OCI-LY1 (cell line): ENCODE measurements around the gene TIMM23B.
"Not testable (repeated sequence)": the region's sequence is repeated elsewhere in the genome, so short reads cannot be mapped to it uniquely, and the experiment has no call there.

Experiments used
- H2AFZ ChIP-seq: fragments of 200-600 bp; sonication (generic), shearing (Covaris generic); 2 replicates; pipeline ENCODE4 v1.6.0; 2014; ENCODE audit warnings: antibody characterized with exemption, mild to moderate bottlenecking, low read length
- H3F3A ChIP-seq: fragments of 200-600 bp; sonication (generic), shearing (Covaris generic); 2 replicates; pipeline ENCODE4 v1.6.0; 2014; ENCODE audit warnings: mild to moderate bottlenecking, antibody characterized with exemption, low read length, moderate library complexity; ENCODE audit not compliant: insufficient read depth
- H3K27ac ChIP-seq: fragments of 200-600 bp; sonication (generic); 2 replicates; pipeline ENCODE4 v1.5.1; 2014; ENCODE audit warnings: low read length, mixed run types, mild to moderate bottlenecking, low read depth; ENCODE audit not compliant: poor library complexity, severe bottlenecking
- H3K27me3 ChIP-seq: fragments of 200-600 bp; sonication (generic); 2 replicates; pipeline ENCODE4 v1.6.0; 2014; ENCODE audit warnings: antibody characterized with exemption, mild to moderate bottlenecking, low read length, moderate library complexity; ENCODE audit not compliant: insufficient read depth
- H3K36me3 ChIP-seq: fragments of 200-600 bp; sonication (generic); 2 replicates; pipeline ENCODE4 v1.6.1; 2014; ENCODE audit warnings: mild to moderate bottlenecking, antibody characterized with exemption, low read length, moderate library complexity, mixed read lengths; ENCODE audit not compliant: insufficient read depth
- H3K4me1 ChIP-seq: fragments of 200-600 bp; sonication (generic); 2 replicates; pipeline ENCODE4 v1.5.1; 2014; ENCODE audit warnings: mild to moderate bottlenecking, low read length, moderate library complexity; ENCODE audit not compliant: insufficient read depth, severe bottlenecking
- H3K4me2 ChIP-seq: fragments of 200-600 bp; sonication (generic), shearing (Covaris generic); 2 replicates; pipeline ENCODE4 v1.6.1; 2014; ENCODE audit warnings: low read length
- H3K4me3 ChIP-seq: fragments of 200-600 bp; sonication (generic); 2 replicates; pipeline ENCODE4 v1.5.1; 2014; ENCODE audit warnings: low read length, low read depth, mild to moderate bottlenecking, mixed read lengths; ENCODE audit not compliant: poor library complexity, severe bottlenecking
- H3K79me2 ChIP-seq: fragments of 200-600 bp; shearing (Covaris generic); 2 replicates; pipeline ENCODE4 v1.6.1; 2016; ENCODE audit warnings: mixed run types, low read length, mixed read lengths; ENCODE audit not compliant: insufficient read depth
- H3K9ac ChIP-seq: fragments of 200-600 bp; sonication (generic), shearing (Covaris generic); 2 replicates; pipeline ENCODE4 v1.6.1; 2014; ENCODE audit warnings: mild to moderate bottlenecking, low read length, mixed read lengths
- H3K9me2 ChIP-seq: fragments of 200-600 bp; sonication (generic), shearing (Covaris generic); 2 replicates; pipeline ENCODE4 v1.6.1; 2014; ENCODE audit warnings: low read depth, mild to moderate bottlenecking, low read length, mixed read lengths
- H3K9me3 ChIP-seq: fragments of 200-600 bp; shearing (Covaris generic); 2 replicates; pipeline ENCODE4 v1.6.1; 2014; ENCODE audit warnings: low read length, mixed read lengths
- H4K20me1 ChIP-seq: fragments of 200-600 bp; sonication (generic), shearing (Covaris generic); 2 replicates; pipeline ENCODE4 v1.6.0; 2016; ENCODE audit warnings: mild to moderate bottlenecking, low read length; ENCODE audit not compliant: insufficient read depth

TIMM23B gene

DNA sequence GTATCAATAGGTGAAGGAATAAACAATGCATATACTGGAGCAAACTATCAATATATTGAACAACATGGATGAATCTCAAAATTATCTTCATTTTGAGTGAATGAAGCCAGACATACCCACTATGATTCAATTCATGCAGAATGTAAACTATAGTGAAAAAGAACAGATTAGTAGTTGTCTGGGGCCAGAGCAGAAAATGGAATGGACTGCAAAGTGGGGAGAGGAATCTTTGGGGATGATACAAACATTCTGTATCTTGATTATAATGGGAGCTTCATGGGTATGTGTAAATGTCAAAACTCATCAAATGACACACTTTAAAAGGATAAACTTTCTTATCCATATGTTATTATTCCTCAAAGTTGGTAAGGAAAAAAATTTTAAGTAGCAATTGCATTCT, 23.9 kb upstream of the TIMM23B start:
- H3F3A ChIP-seq, H3K4me3 ChIP-seq, H4K20me1 ChIP-seq, H3K4me2 ChIP-seq, H3K27ac ChIP-seq, H2AFZ ChIP-seq, H3K9me2 ChIP-seq, H3K27me3 ChIP-seq, H3K9me3 ChIP-seq, H3K9ac ChIP-seq, H3K4me1 ChIP-seq, H3K79me2 ChIP-seq: not testable (repeated sequence)
- peaks cover 11% of the 10 kb centered on the region; the same call in 1 of the 2 replicates for H3K36me3 ChIP-seq

DNA sequence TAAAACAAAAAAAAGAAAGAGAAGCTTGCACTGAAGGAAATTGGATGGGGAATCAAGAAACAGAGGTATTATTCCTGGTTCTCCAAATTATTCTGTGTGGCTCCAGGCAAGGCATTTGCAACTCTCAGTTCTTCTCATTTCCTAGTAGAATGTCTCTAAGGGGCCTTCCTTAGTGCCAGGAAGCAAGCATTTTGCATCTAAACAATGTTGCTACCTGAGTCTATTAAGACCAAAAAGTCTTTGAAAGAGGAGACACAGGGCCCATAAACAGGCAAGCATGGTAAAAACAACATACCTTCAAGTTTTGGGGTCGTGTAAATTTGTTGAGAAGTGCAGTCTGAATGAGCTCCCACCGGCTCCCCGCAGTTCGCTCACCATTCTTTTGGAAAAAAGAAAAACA, 19.8 kb upstream of the TIMM23B start:
- H3K9me3 ChIP-seq, H3K27ac ChIP-seq, H3K4me1 ChIP-seq, H3K4me2 ChIP-seq, H3K27me3 ChIP-seq, H3K36me3 ChIP-seq, H3F3A ChIP-seq, H3K79me2 ChIP-seq, H3K4me3 ChIP-seq, H3K9ac ChIP-seq, H4K20me1 ChIP-seq, H2AFZ ChIP-seq, H3K9me2 ChIP-seq: not testable (repeated sequence)

DNA sequence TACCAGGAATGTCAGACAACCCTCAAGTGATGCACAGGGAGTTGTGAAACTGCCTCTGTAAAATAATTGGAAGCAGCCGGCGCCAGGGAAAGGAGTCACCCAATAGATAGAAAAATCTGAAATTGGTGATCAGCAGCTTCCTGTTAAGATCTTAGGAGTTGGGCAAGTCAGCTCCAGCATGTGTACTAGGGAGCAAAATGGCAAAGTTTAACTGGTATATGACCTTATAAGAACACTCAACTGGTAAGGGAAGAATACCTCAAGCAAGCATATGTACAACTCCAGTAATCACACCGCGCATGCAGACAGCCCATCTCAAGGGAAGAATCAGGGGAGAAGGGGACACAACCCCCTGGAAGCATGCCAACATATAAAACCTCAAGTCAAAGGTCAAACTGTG, 18.3 kb upstream of the TIMM23B start:
- H3K27ac ChIP-seq, H3K9ac ChIP-seq, H3K4me2 ChIP-seq, H3K9me3 ChIP-seq, H3K36me3 ChIP-seq, H3K4me1 ChIP-seq, H3K4me3 ChIP-seq, H3K79me2 ChIP-seq, H4K20me1 ChIP-seq, H3F3A ChIP-seq, H2AFZ ChIP-seq, H3K9me2 ChIP-seq, H3K27me3 ChIP-seq: not testable (repeated sequence)

DNA sequence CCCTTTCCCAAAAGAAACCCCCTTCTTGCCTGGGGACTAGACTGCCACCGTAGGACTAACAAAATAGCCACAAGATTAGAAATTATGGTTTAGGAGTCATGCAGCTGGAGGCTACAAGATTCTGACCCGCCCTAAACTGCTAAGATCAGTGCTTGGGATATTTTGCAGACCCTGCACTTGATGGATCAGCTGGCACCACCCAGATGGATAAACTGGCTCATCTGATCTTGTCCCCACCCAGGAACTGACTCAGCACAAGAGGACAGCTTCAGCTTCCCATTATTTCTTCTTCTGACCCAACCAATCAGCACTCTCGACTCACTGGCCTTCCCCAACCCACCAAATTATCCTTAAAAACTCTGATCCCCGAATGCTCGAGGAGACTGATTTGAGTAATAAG, 10.6 kb upstream of the TIMM23B start:
- H3K9ac ChIP-seq, H2AFZ ChIP-seq, H3K4me2 ChIP-seq, H4K20me1 ChIP-seq, H3K4me3 ChIP-seq, H3F3A ChIP-seq, H3K9me2 ChIP-seq, H3K4me1 ChIP-seq, H3K36me3 ChIP-seq, H3K27ac ChIP-seq, H3K79me2 ChIP-seq, H3K27me3 ChIP-seq, H3K9me3 ChIP-seq: not testable (repeated sequence)

DNA sequence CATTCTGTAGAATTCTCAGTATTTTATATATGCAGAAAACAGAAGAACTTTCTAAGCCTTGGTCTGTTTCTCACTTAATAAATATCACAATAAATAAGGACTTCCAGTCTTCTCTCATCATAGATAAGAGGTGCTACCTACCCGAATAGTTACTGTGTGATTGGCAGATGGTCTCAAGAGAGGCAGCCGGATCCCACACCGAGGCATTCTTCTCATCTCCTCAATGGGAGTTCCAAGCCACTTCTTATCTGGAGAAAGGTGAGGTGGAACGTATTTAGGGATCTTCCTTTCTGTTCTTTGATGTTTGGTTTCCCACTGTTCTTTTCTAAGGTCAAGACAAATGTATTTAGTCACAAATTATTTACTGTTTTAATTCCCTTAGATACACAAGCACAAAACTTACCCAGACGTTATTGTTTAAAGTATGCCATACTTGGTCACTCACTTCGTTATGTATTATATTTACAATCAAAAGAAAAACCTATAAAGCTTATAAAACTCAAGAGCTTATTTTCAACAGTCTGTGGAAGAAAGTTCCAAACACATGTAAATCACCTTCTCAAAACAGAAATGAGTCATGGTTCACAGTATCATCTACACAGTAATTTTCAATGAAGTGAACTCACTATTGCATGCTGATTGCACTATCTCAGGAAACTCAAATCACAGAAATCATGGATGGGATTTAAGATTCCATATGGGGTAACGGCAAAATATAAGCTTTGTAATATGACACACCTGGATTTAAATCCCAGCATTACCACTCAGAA, 9.7 kb upstream of the TIMM23B start:
- not testable (repeated sequence) for H3K27me3 ChIP-seq

DNA sequence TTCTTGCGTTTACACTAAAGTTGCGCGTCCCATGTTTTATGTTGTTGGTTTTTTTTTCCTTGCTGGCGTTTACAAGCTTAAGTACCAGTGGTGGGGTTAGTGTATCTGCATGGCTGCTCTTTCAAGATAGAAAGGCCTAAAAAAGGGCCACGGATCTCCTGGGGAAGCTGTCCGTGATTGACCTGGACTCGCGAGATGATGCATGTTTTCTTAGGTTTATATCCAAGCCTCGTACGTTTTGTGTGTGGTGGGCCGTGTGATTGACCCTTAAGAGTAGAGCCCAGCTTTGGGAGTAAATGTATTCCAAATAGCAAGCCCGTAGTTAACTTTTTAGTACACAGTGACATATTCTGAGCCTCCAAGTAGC, 469 bp downstream of the TIMM23B start:
- peak overlapping the region; percentile 96 for H3K4me2 ChIP-seq
- H4K20me1 ChIP-seq, H3F3A ChIP-seq, H3K9me3 ChIP-seq, H3K9me2 ChIP-seq, H2AFZ ChIP-seq, H3K27me3 ChIP-seq: not testable (repeated sequence)
- peaks cover 11% of the 10 kb centered on the region for H3K36me3 ChIP-seq
- peak overlapping the region; percentile 97 for H3K9ac ChIP-seq
- H3K79me2 ChIP-seq = peaks cover 42% of the 10 kb centered on the region
- H3K4me1 ChIP-seq = peaks cover 21% of the 10 kb centered on the region
- H3K4me3 ChIP-seq = peak overlapping the region; percentile 92
- H3K27ac ChIP-seq = peak overlapping the region; percentile 48

More for the DNA sequence above, 9.7 kb upstream of the TIMM23B start:
- H3F3A ChIP-seq, H3K9me3 ChIP-seq, H2AFZ ChIP-seq, H3K9ac ChIP-seq, H3K4me1 ChIP-seq, H3K79me2 ChIP-seq, H3K36me3 ChIP-seq, H3K27ac ChIP-seq, H3K4me2 ChIP-seq, H3K9me2 ChIP-seq, H3K4me3 ChIP-seq, H4K20me1 ChIP-seq: not testable (repeated sequence)

GRCh38 chr10:49943607-49944006, 1.8 kb downstream of the TIMM23B start:
- Histone ChIP-seq H3K4me2 (peak overlapping the region; percentile 11; the same call in 1 of the 2 replicates), H3K4me1 (peaks cover 21% of the 10 kb centered on the region), H3K36me3 (peaks cover 14% of the 10 kb centered on the region), H3K4me3 (peak overlapping the region; percentile 7), H3K79me2 (peaks cover 34% of the 10 kb centered on the region)
- not testable (repeated sequence) for H3K27ac ChIP-seq, H2AFZ ChIP-seq, H3F3A ChIP-seq, H3K9me2 ChIP-seq, H4K20me1 ChIP-seq, H3K9me3 ChIP-seq, H3K27me3 ChIP-seq, H3K9ac ChIP-seq

- not testable (repeated sequence) for H3K4me3 ChIP-seq, H3F3A ChIP-seq, H3K27ac ChIP-seq, H3K9me2 ChIP-seq, H2AFZ ChIP-seq, H3K9me3 ChIP-seq, H3K4me1 ChIP-seq, H3K27me3 ChIP-seq, H3K4me2 ChIP-seq, H4K20me1 ChIP-seq, H3K9ac ChIP-seq
- H3K36me3 ChIP-seq = peaks cover 17% of the 10 kb centered on the region
- H3K79me2 ChIP-seq = peaks cover 15% of the 10 kb centered on the region
Observed at GRCh38 chr10:49948142-49948541, 6.3 kb downstream of the TIMM23B start.
